B cell (primary cell): ENCODE data around the gene POFUT2. TPM values are rescaled to one million over a fixed set of nuclear protein-coding genes. Genes with fewer than 3 reads are reported as not detected.

Source experiments
- ATAC-seq: fragments of 200-7000 bp; cut with Tn5 transposase; one replicate; pipeline ENCODE4 v1.10.0; 2021; ENCODE audit warnings: low read depth, mild to moderate bottlenecking, moderate number of reproducible peaks, moderate library complexity
- CTCF ChIA-PET: fragments of 350-600 bp; sonication (Branson Sonifier 250); formaldehyde crosslinking; loops from one replicate; lab custom pipeline; 2021; ENCODE audit warnings: antibody characterized with exemption, inconsistent platforms; lab: Charles Lee
- POLR2A ChIA-PET: fragments of 350-600 bp; sonication (Branson Sonifier 250); formaldehyde crosslinking; loops from one replicate; lab custom pipeline; 2021; ENCODE audit warnings: antibody characterized with exemption; lab: Charles Lee
- DNase-seq: peaks from one replicate; pipeline ENCODE4 v3.0.0; 2013
- H2AFZ ChIP-seq: 2 replicates; pipeline ENCODE4 v1.6.1; 2012; ENCODE audit warnings: mild to moderate bottlenecking, low read depth, low read length; ENCODE audit not compliant: insufficient read depth, poor library complexity, severe bottlenecking
- H3K27ac ChIP-seq, 2 donors: 1 replicate in 1 of 2; 2 replicates in 1 of 2; pipeline ENCODE4 v1.5.1; 2012 to 2013; ENCODE audit warnings: low read length in 2 of 2, mild to moderate bottlenecking in 2 of 2, moderate library complexity in 1 of 2
- H3K27me3 ChIP-seq, 4 experiments: fragments of 200-600 bp in 1 of 4; sonication (generic) in 1 of 4; replicated peaks in 1 of 4; 1 replicate in 2 of 4; 2 replicates in 2 of 4; pipeline versions ENCODE4 v1.6.1 to v1.7.0; 2013 to 2016; ENCODE audit warnings: low read length in 3 of 4, mild to moderate bottlenecking in 2 of 4, mixed read lengths in 1 of 4, moderate library complexity in 1 of 4; ENCODE audit not compliant: insufficient read depth in 4 of 4, control insufficient read depth in 3 of 4; ENCODE audit errors: control extremely low read depth in 1 of 4
- H3K36me3 ChIP-seq, 2 experiments: replicated peaks in 1 of 2; 1 replicate in 1 of 2; 2 replicates in 1 of 2; pipeline versions ENCODE4 v1.6.1 to v1.7.1; 2013; ENCODE audit warnings: low read length in 1 of 2; ENCODE audit not compliant: insufficient read depth in 2 of 2, control insufficient read depth in 1 of 2; ENCODE audit errors: control extremely low read depth in 1 of 2, extremely low read depth in 1 of 2
- H3K4me1 ChIP-seq, 2 donors: fragments of 200-600 bp in 1 of 2; sonication (generic) in 1 of 2; 1 replicate in 1 of 2; 2 replicates in 1 of 2; pipeline versions ENCODE4 v1.5.1 to v1.6.1; 2013 to 2017; ENCODE audit warnings: low read length in 2 of 2; ENCODE audit not compliant: control insufficient read depth in 2 of 2, insufficient read depth in 2 of 2
- H3K4me2 ChIP-seq: replicated peaks from 2 replicates; pipeline ENCODE3; 2012; ENCODE audit warnings: mild to moderate bottlenecking, low read depth, low read length; ENCODE audit not compliant: poor library complexity, severe bottlenecking
- H3K4me3 ChIP-seq, 5 experiments: fragments of 200-600 bp in 1 of 5; sonication (generic) in 1 of 5; 1 replicate in 3 of 5; 2 replicates in 2 of 5; pipeline versions ENCODE4 v1.5.1 to v1.7.0; 2011 to 2016; ENCODE audit warnings: low read length in 4 of 5, mild to moderate bottlenecking in 4 of 5, low read depth in 2 of 5, control low read depth in 1 of 5, moderate library complexity in 1 of 5; ENCODE audit not compliant: insufficient read depth in 1 of 5; ENCODE audit errors: control extremely low read depth in 1 of 5, extremely low read depth in 1 of 5
- H3K79me2 ChIP-seq: fragments of 200-600 bp; sonication (generic); one replicate; pipeline ENCODE4 v1.6.0; 2016; ENCODE audit warnings: low read length; ENCODE audit not compliant: control insufficient read depth, insufficient read depth
- H3K9ac ChIP-seq: fragments of 200-600 bp; sonication (generic); 2 replicates; pipeline ENCODE4 v1.6.1; 2017; ENCODE audit warnings: mild to moderate bottlenecking, low read length, moderate library complexity
- H3K9me3 ChIP-seq, 3 donors: one replicate each; pipeline versions ENCODE4 v1.6.1 to v1.7.1; 2013; ENCODE audit warnings: low read length in 2 of 3; ENCODE audit not compliant: control insufficient read depth in 2 of 3, insufficient read depth in 1 of 3; ENCODE audit errors: control extremely low read depth in 1 of 3
- H4K20me1 ChIP-seq: 2 replicates; pipeline ENCODE4 v1.6.0; 2012; ENCODE audit warnings: mild to moderate bottlenecking, low read length; ENCODE audit not compliant: insufficient read depth, control insufficient read depth, poor library complexity, severe bottlenecking
- H3K27ac Mint-ChIP-seq: one replicate; pipeline ENCODE4 v1.8.0; 2021; ENCODE audit warnings: mixed read lengths
- H3K27me3 Mint-ChIP-seq: one replicate; pipeline ENCODE4 v1.8.0; 2021; ENCODE audit warnings: mixed read lengths
- H3K4me1 Mint-ChIP-seq: one replicate; pipeline ENCODE4 v1.8.0; 2021; ENCODE audit warnings: mixed read lengths
- H3K4me3 Mint-ChIP-seq: one replicate; pipeline ENCODE4 v1.8.0; 2021; ENCODE audit warnings: mixed read lengths
- H3K9me3 Mint-ChIP-seq: one replicate; pipeline ENCODE4 v1.8.0; 2022; ENCODE audit warnings: mixed read lengths; ENCODE audit not compliant: insufficient read depth
- CTCF ChIP-seq: fragments of 200-600 bp; IDR thresholded peaks from one replicate; pipeline ENCODE4 v1.8.0; 2022; ENCODE audit warnings: antibody characterized with exemption, mild to moderate bottlenecking
- EZH2 ChIP-seq: IDR thresholded peaks from 2 replicates; pipeline ENCODE4 v1.6.1; 2012; ENCODE audit warnings: borderline replicate concordance, low read depth, mild to moderate bottlenecking, moderate library complexity, low read length; ENCODE audit not compliant: insufficient read depth, poor library complexity, severe bottlenecking
- WGBS: methylation state at CpG from one replicate; pipeline ENCODE4 v1.1.5; 2013; ENCODE audit warnings: missing lambda C conversion rate; ENCODE audit not compliant: insufficient coverage; 5-methylcytosine and 5-hydroxymethylcytosine counted together
- intact Hi-C: fragments of 100-400 bp; cut with micrococcal nuclease; formaldehyde crosslinking; loops from one replicate; pipeline ENCODE4 v1.10.0; 2022
- polyA plus RNA-seq: library from polyadenylated mRNA; depleted of rRNA; stranded (reverse); fragments of >200 nt; gene quantifications from 2 replicates; pipeline ENCODE4 v1.2.3, GENCODE V29; 2012
- total RNA-seq, 2 donors: library from RNA; stranded (reverse); fragments of 120-200 nt in 1 of 2; gene quantifications; 1 replicate in 1 of 2; 2 replicates in 1 of 2; pipeline versions ENCODE4 v1.2.3 to v1.2.4, GENCODE V29; 2013 to 2022

The POFUT2 gene
- total and polyA plus RNA-seq, 2 donors (not counting 1 experiment from before 2014, with no cell fraction given) = 38.3 to 41.8 TPM

- no peak overlapping the region for H3K4me3 ChIP-seq
- H3K4me1 ChIP-seq = no peaks in the 10 kb centered on the region
- WGBS = 98% methylated on average over 27 of the region's 28 CpGs
- H3K4me2 ChIP-seq = no peak overlapping the region
- ChIA-PET CTCF (interaction anchor here (0.8 kb wide), 1 partner anchor 9 kb away, joined by 3 read pairs; no protein-coding TSS in a partner anchor), POLR2A (no interaction called here)
- no peak for ATAC-seq
- no peaks in the 10 kb centered on the region for H3K4me1 Mint-ChIP-seq
- no peaks in the 10 kb centered on the region for H3K27me3 ChIP-seq
- H3K9me3 Mint-ChIP-seq = no peaks in the 10 kb centered on the region
- no peak overlapping the region for H2AFZ ChIP-seq
- no peak overlapping the region for H3K27ac Mint-ChIP-seq
- peaks cover 9% of the 10 kb centered on the region for H3K79me2 ChIP-seq
- H3K9ac ChIP-seq = no peak overlapping the region
- peaks cover 0 to 61% of the 10 kb centered on the region in 2 experiments for H3K36me3 ChIP-seq
- no peak for DNase-seq
- no peak overlapping the region for H3K27ac ChIP-seq
- no peaks in the 10 kb centered on the region for H3K27me3 Mint-ChIP-seq
- no peak overlapping the region for H3K4me3 Mint-ChIP-seq
- intact Hi-C loops = no loop called here
- H4K20me1 ChIP-seq = peaks cover 21% of the 10 kb centered on the region
- no peaks in the 10 kb centered on the region for H3K9me3 ChIP-seq
- no peak for TF ChIP-seq EZH2
- TF ChIP-seq CTCF = no peak
These were observed 7.4 kb downstream of the POFUT2 start for GRCh38 chr21:45280178-45280821.

DNA sequence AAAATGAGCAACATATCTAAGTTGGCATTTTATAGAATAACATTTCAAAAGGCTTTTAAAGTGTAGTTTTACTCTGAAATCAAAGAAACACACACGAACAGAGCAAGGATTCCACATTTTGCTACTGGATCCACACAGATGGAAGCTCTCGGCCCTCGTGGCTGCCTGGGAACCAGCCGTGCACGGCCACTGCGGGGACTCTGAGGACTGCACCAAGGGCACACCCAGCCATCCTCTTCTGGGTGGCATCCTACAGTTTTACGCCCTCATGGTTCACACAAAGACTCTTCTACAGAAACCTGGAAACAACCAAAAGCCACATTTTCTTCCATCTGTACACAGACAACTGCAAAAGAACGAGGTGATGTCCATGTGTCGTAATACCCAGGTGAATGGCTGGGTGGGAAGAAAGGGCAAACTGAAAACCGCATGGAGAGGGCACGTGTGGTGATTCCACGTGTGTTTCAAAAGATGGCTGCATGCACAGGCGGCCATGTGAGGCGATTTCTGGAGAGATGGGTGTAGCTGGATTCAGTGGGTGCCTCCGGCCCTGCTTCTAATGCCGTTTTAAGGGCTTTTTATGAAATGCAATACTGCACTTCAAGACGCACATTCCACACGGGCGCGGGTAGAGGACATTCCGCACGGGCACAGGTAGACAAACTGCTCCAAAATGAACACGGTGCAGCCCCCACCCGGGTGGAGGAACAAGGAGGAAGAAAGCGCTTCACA is 8.1 kb downstream of the POFUT2 start:
- intact Hi-C loops = no loop called here
- no peak for ATAC-seq
- no peaks in the 10 kb centered on the region for H3K9me3 ChIP-seq

More for the DNA sequence above, 8.1 kb downstream of the POFUT2 start:
- H3K4me3 ChIP-seq = no peak overlapping the region
- no peak for TF ChIP-seq CTCF
- TF ChIP-seq EZH2 = no peak
- no peak overlapping the region for H2AFZ ChIP-seq
- H3K9me3 Mint-ChIP-seq = no peaks in the 10 kb centered on the region
- 92% methylated on average over 23 of the region's 25 CpGs for whole genome bisulfite sequencing
- H3K9ac ChIP-seq = no peak overlapping the region
- H4K20me1 ChIP-seq = peaks cover 21% of the 10 kb centered on the region
- H3K79me2 ChIP-seq = peaks cover 9% of the 10 kb centered on the region
- no peaks in the 10 kb centered on the region for H3K27me3 ChIP-seq
- peaks cover 0 to 54% of the 10 kb centered on the region in 2 experiments for H3K36me3 ChIP-seq
- no peak overlapping the region for H3K27ac ChIP-seq
- H3K27me3 Mint-ChIP-seq = no peaks in the 10 kb centered on the region
- DNase-seq = no peak
- H3K27ac Mint-ChIP-seq = no peak overlapping the region
- H3K4me1 ChIP-seq = no peaks in the 10 kb centered on the region
- H3K4me2 ChIP-seq = no peak overlapping the region
- no peaks in the 10 kb centered on the region for H3K4me1 Mint-ChIP-seq
- H3K4me3 Mint-ChIP-seq = no peak overlapping the region
- ChIA-PET CTCF (no interaction called here), POLR2A (no interaction called here)
